HepG2 (cell line): ENCODE measurements around the gene PDGFB. TPM values are rescaled to one million over a fixed set of nuclear protein-coding genes. Genes with fewer than 3 reads are reported as not detected.

Experiments
- CEBPB ChIP-seq: IDR thresholded peaks from 2 replicates; pipeline ENCODE4 v1.6.1; 2011; ENCODE audit warnings: low read depth, low read length, improper control_type of control experiment, borderline replicate concordance
- CHCHD3 ChIP-seq: sonication (generic); formaldehyde crosslinking; IDR thresholded peaks from 2 replicates; pipeline ENCODE4 v1.8.0; 2022; ENCODE audit warnings: mild to moderate bottlenecking, missing genetic modification reagents, moderate library complexity
- CHD2 ChIP-seq: IDR thresholded peaks from 2 replicates; pipeline ENCODE4 v1.6.1; 2011; ENCODE audit warnings: low read depth, low read length, improper control_type of control experiment
- GFI1 ChIP-seq: sonication (generic); formaldehyde crosslinking; IDR thresholded peaks from 2 replicates; pipeline ENCODE4 v1.5.0; 2020; ENCODE audit warnings: missing genetic modification reagents, mild to moderate bottlenecking, borderline replicate concordance
- GLMP ChIP-seq: sonication (generic); formaldehyde crosslinking; IDR thresholded peaks from 2 replicates; pipeline ENCODE4 v1.9.0; 2021; ENCODE audit warnings: missing genetic modification reagents, mild to moderate bottlenecking, borderline replicate concordance
- HNRNPLL ChIP-seq: fragments of 200-400 bp; formaldehyde crosslinking; IDR thresholded peaks from 2 replicates; pipeline ENCODE4 v1.6.1; 2017; ENCODE audit warnings: mild to moderate bottlenecking, low read depth, low read length; ENCODE audit not compliant: poor library complexity, severe bottlenecking
- HOXA3 ChIP-seq: sonication (generic); formaldehyde crosslinking; IDR thresholded peaks from 2 replicates; pipeline ENCODE4 v1.5.0; 2020; ENCODE audit warnings: missing genetic modification reagents
- MIER2 ChIP-seq: IDR thresholded peaks from 2 replicates; pipeline ENCODE4 v1.6.1; 2016; ENCODE audit warnings: missing biosample characterization, missing genetic modification reagents
- NFIB ChIP-seq: sonication (generic); formaldehyde crosslinking; IDR thresholded peaks from 2 replicates; pipeline ENCODE4 v1.9.0; 2021; ENCODE audit warnings: missing genetic modification reagents, mild to moderate bottlenecking, borderline replicate concordance
- PHF20 ChIP-seq: sonication (generic); formaldehyde crosslinking; IDR thresholded peaks from 2 replicates; pipeline ENCODE4 v1.5.0; 2020; ENCODE audit warnings: mild to moderate bottlenecking, missing genetic modification reagents
- RFX5 ChIP-seq: IDR thresholded peaks from 2 replicates; pipeline ENCODE4 v1.6.1; 2011; ENCODE audit warnings: low read depth, low read length, improper control_type of control experiment
- SIN3A ChIP-seq: IDR thresholded peaks from 2 replicates; pipeline ENCODE4 v1.6.1; 2011; ENCODE audit warnings: low read depth, mild to moderate bottlenecking, control low read depth, low read length, borderline replicate concordance
- SKIL ChIP-seq: sonication (generic); formaldehyde crosslinking; IDR thresholded peaks from 2 replicates; pipeline ENCODE4 v1.8.0; 2022; ENCODE audit warnings: missing genetic modification reagents, mild to moderate bottlenecking, moderate library complexity, borderline replicate concordance
- TRIM24 ChIP-seq: sonication (generic); formaldehyde crosslinking; IDR thresholded peaks from 2 replicates; pipeline ENCODE4 v1.8.0; 2022; ENCODE audit warnings: mild to moderate bottlenecking, missing genetic modification reagents
- YY1 ChIP-seq: IDR thresholded peaks from 2 replicates; pipeline ENCODE4 v1.6.1; 2011; ENCODE audit warnings: low read length, low read depth, moderate library complexity, mild to moderate bottlenecking; ENCODE audit not compliant: insufficient read depth, insufficient replicate concordance
- ZNF746 ChIP-seq: sonication (generic); formaldehyde crosslinking; IDR thresholded peaks from 2 replicates; pipeline ENCODE4 v1.8.0; 2022; ENCODE audit warnings: mild to moderate bottlenecking, missing genetic modification reagents
- polyA plus RNA-seq, 8 experiments: library from polyadenylated mRNA; depleted of rRNA in 3 of 8; stranded (reverse) in 7 of 8; unstranded in 1 of 8; fragments of >200 nt; fragmentation: Illumina TruSeq in 4 of 8; extraction: Trizol in 4 of 8; gene quantifications; 2 replicates each; pipeline versions ENCODE4 v1.2.1 to v1.2.3, GENCODE V29; 2011 to 2016; ENCODE audit warnings: low read depth in 4 of 8, missing spikeins in 1 of 8, mixed read lengths in 1 of 8; ENCODE audit not compliant: insufficient read depth in 1 of 8
- total RNA-seq, 5 experiments: library from RNA; depleted of rRNA; stranded (reverse); fragments of >200 nt; fragmentation: Illumina TruSeq; extraction: Trizol; gene quantifications; 2 replicates each; pipeline ENCODE4 v1.2.3, GENCODE V29; 2016; ENCODE audit warnings: low read depth in 1 of 5
- TF ChIP-seq, protein P1 (sequence below): sonication (generic); formaldehyde crosslinking; IDR thresholded peaks from 2 replicates; pipeline ENCODE4 v1.9.0; 2022; ENCODE audit warnings: low read depth, missing genetic modification reagents
- TF ChIP-seq, protein P2 (sequence below): sonication (generic); formaldehyde crosslinking; IDR thresholded peaks from 2 replicates; pipeline ENCODE4 v1.8.1; 2023; ENCODE audit warnings: mild to moderate bottlenecking, missing genetic modification reagents
- TF ChIP-seq, protein P3 (sequence below), 2 experiments: IDR thresholded peaks; 2 replicates each; pipeline ENCODE4 v1.6.1; 2011 to 2012; ENCODE audit warnings: low read length in 2 of 2, borderline replicate concordance in 1 of 2, low read depth in 1 of 2, mild to moderate bottlenecking in 1 of 2, moderate library complexity in 1 of 2

Gene PDGFB
- total and polyA plus RNA-seq, 2 of the 13 experiments (the other 11 are each of a cell fraction or from before 2014, with no cell fraction given): 1.4 to 10.1 TPM

DNA sequence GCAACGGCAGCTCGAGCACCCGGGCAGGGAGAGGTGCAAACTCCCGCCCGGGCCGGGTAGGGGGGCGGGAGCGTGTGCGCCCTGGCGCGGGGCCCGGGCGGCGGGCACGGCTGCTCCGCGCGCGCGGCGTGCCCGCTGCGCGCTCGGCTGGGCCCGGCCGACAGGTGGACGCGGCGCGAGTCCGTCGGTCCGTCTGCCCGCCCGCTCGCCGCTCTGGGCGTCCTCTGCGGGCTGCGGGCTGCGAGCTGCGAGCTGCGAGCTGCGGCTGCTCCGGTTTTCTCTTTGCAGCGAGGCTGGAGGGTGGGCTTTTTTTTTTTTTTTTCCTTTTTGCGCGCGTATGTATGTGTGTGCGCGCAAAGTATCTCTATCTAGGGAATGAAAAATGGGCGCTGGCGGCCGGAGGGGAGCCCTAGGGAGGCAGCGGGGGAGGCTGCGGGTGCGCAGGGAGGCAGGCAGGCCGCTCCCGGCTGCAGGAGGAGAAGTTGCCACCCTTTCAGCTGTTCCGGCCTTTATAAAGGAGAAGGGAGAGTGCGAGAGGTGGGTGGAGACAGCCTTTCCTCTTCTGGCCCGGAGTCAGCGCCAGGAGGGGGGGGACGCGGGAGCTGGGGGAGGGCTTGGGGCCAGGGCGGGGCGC lies at the start of gene PDGFB (continued):
- TF ChIP-seq GLMP (CRISPR knock-in tag) (no peak), HNRNPLL (peak; percentile 21), CEBPB (no peak), TRIM24 (CRISPR knock-in tag) (no peak), SIN3A (0 out of 2 replicates have a peak, but pooled peaks have one; percentile 3), CHD2 (no peak), PHF20 (CRISPR knock-in tag) (no peak), NFIB (CRISPR knock-in tag) (no peak), HOXA3 (CRISPR knock-in tag) (peak; percentile 28; the same call in 1 of the 2 replicates), RFX5 (no peak), CHCHD3 (no peak), GFI1 (CRISPR knock-in tag) (no peak), SKIL (CRISPR knock-in tag) (no peak), ZNF746 (CRISPR knock-in tag) (no peak), YY1 (peak; percentile 44), MIER2 (CRISPR knock-in tag) (no peak)
- TF ChIP-seq, protein P1, sequence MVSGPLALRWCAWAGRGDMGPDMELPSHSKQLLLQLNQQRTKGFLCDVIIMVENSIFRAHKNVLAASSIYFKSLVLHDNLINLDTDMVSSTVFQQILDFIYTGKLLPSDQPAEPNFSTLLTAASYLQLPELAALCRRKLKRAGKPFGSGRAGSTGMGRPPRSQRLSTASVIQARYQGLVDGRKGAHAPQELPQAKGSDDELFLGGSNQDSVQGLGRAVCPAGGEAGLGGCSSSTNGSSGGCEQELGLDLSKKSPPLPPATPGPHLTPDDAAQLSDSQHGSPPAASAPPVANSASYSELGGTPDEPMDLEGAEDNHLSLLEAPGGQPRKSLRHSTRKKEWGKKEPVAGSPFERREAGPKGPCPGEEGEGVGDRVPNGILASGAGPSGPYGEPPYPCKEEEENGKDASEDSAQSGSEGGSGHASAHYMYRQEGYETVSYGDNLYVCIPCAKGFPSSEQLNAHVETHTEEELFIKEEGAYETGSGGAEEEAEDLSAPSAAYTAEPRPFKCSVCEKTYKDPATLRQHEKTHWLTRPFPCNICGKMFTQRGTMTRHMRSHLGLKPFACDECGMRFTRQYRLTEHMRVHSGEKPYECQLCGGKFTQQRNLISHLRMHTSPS (CRISPR knock-in tag): no peak
- TF ChIP-seq, protein P2, sequence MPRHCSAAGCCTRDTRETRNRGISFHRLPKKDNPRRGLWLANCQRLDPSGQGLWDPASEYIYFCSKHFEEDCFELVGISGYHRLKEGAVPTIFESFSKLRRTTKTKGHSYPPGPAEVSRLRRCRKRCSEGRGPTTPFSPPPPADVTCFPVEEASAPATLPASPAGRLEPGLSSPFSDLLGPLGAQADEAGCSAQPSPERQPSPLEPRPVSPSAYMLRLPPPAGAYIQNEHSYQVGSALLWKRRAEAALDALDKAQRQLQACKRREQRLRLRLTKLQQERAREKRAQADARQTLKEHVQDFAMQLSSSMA (CRISPR knock-in tag): no peak
- TF ChIP-seq, protein P3, sequence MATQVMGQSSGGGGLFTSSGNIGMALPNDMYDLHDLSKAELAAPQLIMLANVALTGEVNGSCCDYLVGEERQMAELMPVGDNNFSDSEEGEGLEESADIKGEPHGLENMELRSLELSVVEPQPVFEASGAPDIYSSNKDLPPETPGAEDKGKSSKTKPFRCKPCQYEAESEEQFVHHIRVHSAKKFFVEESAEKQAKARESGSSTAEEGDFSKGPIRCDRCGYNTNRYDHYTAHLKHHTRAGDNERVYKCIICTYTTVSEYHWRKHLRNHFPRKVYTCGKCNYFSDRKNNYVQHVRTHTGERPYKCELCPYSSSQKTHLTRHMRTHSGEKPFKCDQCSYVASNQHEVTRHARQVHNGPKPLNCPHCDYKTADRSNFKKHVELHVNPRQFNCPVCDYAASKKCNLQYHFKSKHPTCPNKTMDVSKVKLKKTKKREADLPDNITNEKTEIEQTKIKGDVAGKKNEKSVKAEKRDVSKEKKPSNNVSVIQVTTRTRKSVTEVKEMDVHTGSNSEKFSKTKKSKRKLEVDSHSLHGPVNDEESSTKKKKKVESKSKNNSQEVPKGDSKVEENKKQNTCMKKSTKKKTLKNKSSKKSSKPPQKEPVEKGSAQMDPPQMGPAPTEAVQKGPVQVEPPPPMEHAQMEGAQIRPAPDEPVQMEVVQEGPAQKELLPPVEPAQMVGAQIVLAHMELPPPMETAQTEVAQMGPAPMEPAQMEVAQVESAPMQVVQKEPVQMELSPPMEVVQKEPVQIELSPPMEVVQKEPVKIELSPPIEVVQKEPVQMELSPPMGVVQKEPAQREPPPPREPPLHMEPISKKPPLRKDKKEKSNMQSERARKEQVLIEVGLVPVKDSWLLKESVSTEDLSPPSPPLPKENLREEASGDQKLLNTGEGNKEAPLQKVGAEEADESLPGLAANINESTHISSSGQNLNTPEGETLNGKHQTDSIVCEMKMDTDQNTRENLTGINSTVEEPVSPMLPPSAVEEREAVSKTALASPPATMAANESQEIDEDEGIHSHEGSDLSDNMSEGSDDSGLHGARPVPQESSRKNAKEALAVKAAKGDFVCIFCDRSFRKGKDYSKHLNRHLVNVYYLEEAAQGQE (IDR thresholded peaks at IDR 0.05; ENCODE audit: borderline replicate concordance in 1 of 2, low read depth in 1 of 2, low read length in 2 of 2): no peak
